ENCODE measurements around the gene KCNH5. TPM values are rescaled to one million over a fixed set of nuclear protein-coding genes. Genes with fewer than 3 reads are reported as not detected.

The KCNH5 gene
- polyA plus RNA-seq, 6 donors from 2014 or later, result not detected

DNA sequence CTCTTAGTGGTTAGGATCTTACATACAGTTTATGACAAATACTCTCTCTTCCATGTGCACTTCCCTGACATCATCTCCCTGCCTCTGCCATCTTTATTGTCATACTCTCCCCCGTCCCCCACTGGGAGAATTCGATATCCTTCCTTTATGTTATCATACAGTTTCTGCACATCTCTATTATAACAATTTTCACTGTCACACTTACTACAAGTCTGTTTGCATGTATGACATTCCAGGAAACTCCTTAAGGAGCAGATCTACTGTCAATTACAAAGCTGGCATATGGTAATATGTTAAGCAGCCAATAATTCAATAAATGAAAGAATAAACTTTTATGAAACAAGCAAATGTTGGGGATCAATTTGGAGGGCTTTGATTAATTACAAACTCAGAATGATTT, 91.1 kb downstream of the KCNH5 start:
- ATAC-seq (ENCODE audit: low read depth in 2 of 2) (no peak), DNase-seq (no peak)
- Mint-ChIP-seq H3K27me3 (no peaks in the 10 kb centered on the region), H3K4me1 (no peaks in the 10 kb centered on the region), H3K36me3 (no peaks in the 10 kb centered on the region), H3K9me3 (peaks cover 0 to 9% (median 0%) of the 10 kb centered on the region in 7 donors), H3K4me3 (no peak overlapping the region), H3K27ac (no peak overlapping the region)

DNA sequence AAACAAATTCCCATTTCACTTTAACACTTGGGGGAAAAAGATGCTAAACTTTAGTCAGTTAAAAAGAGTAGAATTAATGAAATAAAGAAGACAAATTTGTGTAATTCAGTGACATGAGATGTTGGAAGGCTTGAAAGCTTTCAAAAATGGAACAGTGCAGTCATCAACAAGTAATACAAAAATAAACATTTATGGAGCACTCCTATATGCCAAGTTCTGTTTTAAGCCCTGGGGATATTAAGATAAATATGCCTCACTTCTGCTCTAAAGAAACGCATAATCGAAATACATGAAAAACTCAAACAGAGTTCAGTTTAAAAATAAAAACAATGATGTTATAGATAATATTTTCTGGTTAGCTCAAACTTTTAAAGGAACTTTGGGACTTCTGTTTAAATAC, 93.0 kb downstream of the KCNH5 start:
- no peak for DNase-seq
- no peak for ATAC-seq (ENCODE audit: low read depth in 2 of 2)
- Mint-ChIP-seq H3K4me3 (no peak overlapping the region), H3K36me3 (no peaks in the 10 kb centered on the region), H3K4me1 (no peaks in the 10 kb centered on the region), H3K9me3 (peaks cover 0 to 9% (median 0%) of the 10 kb centered on the region in 7 donors), H3K27ac (no peak overlapping the region), H3K27me3 (no peaks in the 10 kb centered on the region)

DNA sequence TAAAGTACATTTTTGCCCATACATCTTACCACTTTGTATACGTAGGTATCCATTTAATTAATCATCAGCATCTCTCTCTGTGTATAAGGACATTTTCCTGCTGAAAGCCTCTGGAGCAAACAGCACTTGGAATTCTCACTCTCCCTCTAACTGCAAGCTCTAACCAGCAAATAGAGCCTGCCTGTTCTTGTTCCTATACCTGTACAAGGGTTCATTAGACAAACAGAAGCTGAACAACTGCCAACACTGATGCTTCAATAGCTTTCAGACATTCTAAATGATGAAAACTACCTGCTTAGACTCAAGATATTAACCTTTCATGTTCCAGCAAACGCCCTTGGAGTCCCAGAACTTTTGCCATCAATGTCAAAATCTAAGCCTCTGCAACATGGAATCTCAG, 98.0 kb downstream of the KCNH5 start:
- H3K27ac Mint-ChIP-seq, result no peak overlapping the region
- DNase-seq (no peak), ATAC-seq (ENCODE audit: low read depth in 2 of 2) (no peak)
- peaks cover 0 to 7% (median 0%) of the 10 kb centered on the region in 7 donors for H3K9me3 Mint-ChIP-seq
- H3K36me3 Mint-ChIP-seq, result no peaks in the 10 kb centered on the region
- no peaks in the 10 kb centered on the region for H3K27me3 Mint-ChIP-seq
- no peaks in the 10 kb centered on the region for H3K4me1 Mint-ChIP-seq
- no peak overlapping the region for H3K4me3 Mint-ChIP-seq

- Mint-ChIP-seq H3K4me1 (no peaks in the 10 kb centered on the region), H3K4me3 (no peak overlapping the region), H3K36me3 (no peaks in the 10 kb centered on the region), H3K27me3 (no peaks in the 10 kb centered on the region), H3K27ac (no peak overlapping the region), H3K9me3 (peaks cover 0 to 7% (median 0%) of the 10 kb centered on the region in 7 donors)
- no peak for ATAC-seq (ENCODE audit: low read depth in 2 of 2)
- DNase-seq, result no peak
Measured at GRCh38 chr14:62946221-62946620, 99.0 kb downstream of the KCNH5 start.

DNA sequence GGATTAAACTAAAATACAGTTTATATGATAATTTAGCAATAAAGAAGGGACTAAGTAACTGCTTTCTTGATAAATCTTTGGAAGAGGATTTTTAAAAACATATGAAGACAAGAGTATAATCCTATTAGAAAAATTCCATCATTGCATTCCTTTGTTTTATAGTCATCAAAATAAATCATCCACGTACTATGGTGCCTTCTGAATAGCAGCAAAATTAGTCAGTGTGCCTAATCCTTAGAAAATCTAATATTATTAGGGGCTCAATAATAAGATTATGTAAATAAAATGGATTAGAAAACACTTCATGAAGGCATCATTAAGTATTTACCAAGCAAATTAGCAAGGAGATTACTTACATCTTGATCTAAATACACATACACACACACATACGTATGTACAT, 102.1 kb downstream of the KCNH5 start:
- H3K4me3 Mint-ChIP-seq, result no peak overlapping the region
- no peak for DNase-seq
- H3K9me3 Mint-ChIP-seq, result peaks cover 0 to 6% (median 3%) of the 10 kb centered on the region in 7 donors
- no peaks in the 10 kb centered on the region for H3K36me3 Mint-ChIP-seq
- H3K27me3 Mint-ChIP-seq, result no peaks in the 10 kb centered on the region
- no peak for ATAC-seq (ENCODE audit: low read depth in 2 of 2)
- no peaks in the 10 kb centered on the region for H3K4me1 Mint-ChIP-seq
- no peak overlapping the region for H3K27ac Mint-ChIP-seq

DNA sequence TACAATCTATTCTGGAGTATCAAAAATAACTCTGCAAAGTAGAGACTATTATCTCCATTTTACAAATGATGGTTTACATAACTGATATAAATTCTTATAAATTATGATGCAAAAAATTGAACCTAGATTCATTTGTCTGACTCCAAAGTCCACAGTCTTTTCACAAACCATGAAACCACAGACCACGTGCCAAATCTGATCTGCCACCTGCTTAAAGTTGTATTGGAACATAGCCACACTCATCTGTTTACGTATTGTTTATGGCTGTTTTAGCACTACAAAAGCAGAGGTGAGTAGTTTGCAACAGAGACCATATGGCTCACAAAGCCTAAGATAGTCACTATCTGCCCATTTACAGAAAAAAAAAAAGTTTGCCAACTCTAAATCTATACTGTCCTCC, 105.3 kb downstream of the KCNH5 start:
- H3K27me3 Mint-ChIP-seq, result no peaks in the 10 kb centered on the region
- no peaks in the 10 kb centered on the region for H3K36me3 Mint-ChIP-seq
- no peak overlapping the region for H3K4me3 Mint-ChIP-seq
- ATAC-seq (ENCODE audit: low read depth in 2 of 2) (no peak), DNase-seq (no peak)
- H3K27ac Mint-ChIP-seq, result no peak overlapping the region
- no peaks in the 10 kb centered on the region for H3K4me1 Mint-ChIP-seq
- peaks cover 0 to 18% (median 4%) of the 10 kb centered on the region in 7 donors for H3K9me3 Mint-ChIP-seq

DNA sequence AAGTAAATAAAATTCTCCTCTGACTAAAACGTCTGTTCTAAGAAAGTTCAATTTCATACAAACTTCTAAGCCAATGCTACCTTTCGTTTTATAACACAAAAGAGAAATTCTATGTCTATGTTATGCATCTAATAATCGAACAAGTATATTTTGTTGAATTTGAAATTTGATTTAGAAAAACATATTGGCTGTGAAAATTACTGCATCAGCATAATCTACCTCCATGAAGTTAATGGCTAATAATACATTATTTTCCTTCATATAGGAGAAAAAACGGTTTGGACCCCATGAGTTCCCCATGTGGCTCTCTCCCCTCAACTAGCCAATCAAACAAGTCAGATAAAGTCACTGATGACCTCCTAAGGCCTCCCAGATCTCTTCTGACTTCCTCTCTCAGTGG, 106.5 kb downstream of the KCNH5 start:
- no peaks in the 10 kb centered on the region for H3K36me3 Mint-ChIP-seq
- H3K27ac Mint-ChIP-seq, result no peak overlapping the region
- H3K4me1 Mint-ChIP-seq, result no peaks in the 10 kb centered on the region
- DNase-seq, result no peak
- no peaks in the 10 kb centered on the region for H3K27me3 Mint-ChIP-seq
- peaks cover 0 to 22% (median 3%) of the 10 kb centered on the region in 7 donors for H3K9me3 Mint-ChIP-seq
- H3K4me3 Mint-ChIP-seq, result no peak overlapping the region
- no peak for ATAC-seq (ENCODE audit: low read depth in 2 of 2)

DNA sequence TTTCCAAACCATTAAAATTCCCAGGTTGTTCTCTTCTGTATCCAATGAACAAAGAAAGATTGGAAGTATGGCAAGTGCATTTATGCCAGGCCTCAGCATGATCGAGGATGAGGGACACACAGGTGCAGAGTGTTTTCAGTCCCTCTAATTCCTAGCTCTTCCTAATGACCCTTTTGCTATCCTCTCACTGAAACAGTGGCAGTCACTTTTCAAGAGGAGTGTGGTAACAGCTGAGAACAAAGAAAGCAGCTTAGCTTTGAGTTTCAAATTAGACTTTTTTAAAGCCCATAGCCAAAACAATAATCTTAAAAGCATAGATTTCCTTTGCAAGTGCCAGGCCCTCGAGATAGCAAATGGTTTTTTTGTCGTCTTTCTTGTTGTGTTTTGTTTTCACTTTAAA, 110.8 kb downstream of the KCNH5 start:
- Mint-ChIP-seq H3K27ac (no peak overlapping the region), H3K36me3 (no peaks in the 10 kb centered on the region), H3K9me3 (peaks cover 0 to 22% (median 3%) of the 10 kb centered on the region in 7 donors), H3K4me1 (no peaks in the 10 kb centered on the region), H3K4me3 (no peak overlapping the region), H3K27me3 (no peaks in the 10 kb centered on the region)
- ATAC-seq (ENCODE audit: low read depth in 2 of 2) (no peak), DNase-seq (no peak)

- no peak overlapping the region for H3K27ac Mint-ChIP-seq
- H3K27me3 Mint-ChIP-seq, result peaks cover 0 to 7% (median 0%) of the 10 kb centered on the region in 3 donors
- no peak overlapping the region for H3K4me3 Mint-ChIP-seq
- ATAC-seq (ENCODE audit: low read depth in 2 of 2) (no peak), DNase-seq (no peak)
- no peaks in the 10 kb centered on the region for H3K36me3 Mint-ChIP-seq
- H3K4me1 Mint-ChIP-seq, result no peaks in the 10 kb centered on the region
- H3K9me3 Mint-ChIP-seq, result peaks cover 0 to 6% (median 0%) of the 10 kb centered on the region in 7 donors
Measured at GRCh38 chr14:62921466-62921865, 123.8 kb downstream of the KCNH5 start.

- H3K4me1 Mint-ChIP-seq, result no peaks in the 10 kb centered on the region
- ATAC-seq (ENCODE audit: low read depth in 2 of 2), result no peak
- H3K4me3 Mint-ChIP-seq, result no peak overlapping the region
- peaks cover 0 to 7% (median 0%) of the 10 kb centered on the region in 3 donors for H3K27me3 Mint-ChIP-seq
- no peak overlapping the region for H3K27ac Mint-ChIP-seq
- peaks cover 0 to 6% (median 0%) of the 10 kb centered on the region in 7 donors for H3K9me3 Mint-ChIP-seq
- no peak for DNase-seq
- no peaks in the 10 kb centered on the region for H3K36me3 Mint-ChIP-seq
Measured at GRCh38 chr14:62916551-62916950, 128.7 kb downstream of the KCNH5 start.

DNA sequence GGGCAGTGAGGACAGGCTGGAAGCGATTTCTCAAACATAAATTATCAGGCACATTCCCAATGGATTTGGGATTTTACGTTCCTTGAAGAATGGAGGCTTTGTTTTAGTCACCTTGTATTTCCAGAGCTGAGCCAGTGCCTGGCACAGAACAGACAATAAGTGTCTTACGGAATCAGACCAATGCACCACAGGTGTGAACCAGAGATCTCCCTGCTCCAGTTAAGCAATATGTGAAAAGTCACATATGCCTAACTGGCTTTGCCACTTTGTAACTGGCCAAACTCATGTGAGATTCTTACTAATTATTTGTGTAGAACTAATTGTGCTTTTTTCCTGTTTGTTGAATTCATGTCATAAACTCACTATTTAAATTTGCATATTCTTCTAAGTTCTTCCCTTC, 130.4 kb downstream of the KCNH5 start:
- peaks cover 0 to 6% (median under 1%) of the 10 kb centered on the region in 7 donors for H3K9me3 Mint-ChIP-seq
- no peaks in the 10 kb centered on the region for H3K4me1 Mint-ChIP-seq
- ATAC-seq (ENCODE audit: low read depth in 2 of 2) (no peak), DNase-seq (no peak)
- no peaks in the 10 kb centered on the region for H3K36me3 Mint-ChIP-seq
- no peak overlapping the region for H3K4me3 Mint-ChIP-seq
- no peak overlapping the region for H3K27ac Mint-ChIP-seq
- peaks cover 0 to 4% (median 0%) of the 10 kb centered on the region in 3 donors for H3K27me3 Mint-ChIP-seq

- Mint-ChIP-seq H3K27ac (no peak overlapping the region), H3K27me3 (no peaks in the 10 kb centered on the region), H3K36me3 (no peaks in the 10 kb centered on the region), H3K4me1 (no peaks in the 10 kb centered on the region), H3K9me3 (peaks cover 0 to 6% (median 2%) of the 10 kb centered on the region in 7 donors), H3K4me3 (no peak overlapping the region)
- ATAC-seq (ENCODE audit: low read depth in 2 of 2), result no peak
- no peak for DNase-seq
Measured at GRCh38 chr14:62914025-62914424, 131.2 kb downstream of the KCNH5 start.

DNA sequence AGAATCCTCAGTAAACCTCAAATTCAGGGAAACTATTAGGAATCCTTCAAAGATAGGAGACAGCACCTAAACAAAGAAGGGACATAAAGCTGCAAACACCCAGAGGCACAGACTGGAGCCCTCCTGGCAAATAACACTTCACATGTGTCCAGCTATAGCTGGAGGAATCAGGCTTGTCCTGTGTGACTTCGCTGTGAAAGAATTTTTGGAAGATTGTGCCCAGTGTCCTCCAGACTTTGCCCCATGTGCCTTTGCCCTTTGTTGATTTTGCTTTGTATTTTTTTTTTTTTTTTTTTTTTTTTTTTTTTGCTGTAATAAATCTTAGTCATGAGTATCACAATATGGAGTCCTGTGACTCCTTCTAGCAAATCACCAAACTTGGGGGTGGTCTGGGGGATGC, 136.8 kb downstream of the KCNH5 start:
- ATAC-seq (ENCODE audit: low read depth in 2 of 2) (no peak), DNase-seq (no peak)
- peaks cover 0 to 8% (median 3%) of the 10 kb centered on the region in 7 donors for H3K9me3 Mint-ChIP-seq
- H3K27ac Mint-ChIP-seq, result no peak overlapping the region
- no peaks in the 10 kb centered on the region for H3K4me1 Mint-ChIP-seq
- no peaks in the 10 kb centered on the region for H3K27me3 Mint-ChIP-seq
- H3K36me3 Mint-ChIP-seq, result no peaks in the 10 kb centered on the region
- no peak overlapping the region for H3K4me3 Mint-ChIP-seq

GRCh38 chr14:62905566-62905965, 139.7 kb downstream of the KCNH5 start:
- no peak for DNase-seq
- H3K9me3 Mint-ChIP-seq, result peaks cover under 1 to 9% (median 7%) of the 10 kb centered on the region in 7 donors
- no peaks in the 10 kb centered on the region for H3K27me3 Mint-ChIP-seq
- no peak for ATAC-seq (ENCODE audit: low read depth in 2 of 2)
- no peak overlapping the region for H3K4me3 Mint-ChIP-seq
- no peaks in the 10 kb centered on the region for H3K4me1 Mint-ChIP-seq
- no peak overlapping the region for H3K27ac Mint-ChIP-seq
- no peaks in the 10 kb centered on the region for H3K36me3 Mint-ChIP-seq

GRCh38 chr14:62897771-62898170, 147.5 kb downstream of the KCNH5 start:
- no peak overlapping the region for H3K4me3 Mint-ChIP-seq
- no peak overlapping the region for H3K27ac Mint-ChIP-seq
- DNase-seq (no peak), ATAC-seq (ENCODE audit: low read depth in 2 of 2) (no peak)
- no peaks in the 10 kb centered on the region for H3K36me3 Mint-ChIP-seq
- peaks cover 0 to 13% (median 2%) of the 10 kb centered on the region in 7 donors for H3K9me3 Mint-ChIP-seq
- H3K4me1 Mint-ChIP-seq, result no peaks in the 10 kb centered on the region
- no peaks in the 10 kb centered on the region for H3K27me3 Mint-ChIP-seq

Measured in naive B cell (primary cell).